ENCODE measurements around the gene SBSN.

Gene SBSN

DNA sequence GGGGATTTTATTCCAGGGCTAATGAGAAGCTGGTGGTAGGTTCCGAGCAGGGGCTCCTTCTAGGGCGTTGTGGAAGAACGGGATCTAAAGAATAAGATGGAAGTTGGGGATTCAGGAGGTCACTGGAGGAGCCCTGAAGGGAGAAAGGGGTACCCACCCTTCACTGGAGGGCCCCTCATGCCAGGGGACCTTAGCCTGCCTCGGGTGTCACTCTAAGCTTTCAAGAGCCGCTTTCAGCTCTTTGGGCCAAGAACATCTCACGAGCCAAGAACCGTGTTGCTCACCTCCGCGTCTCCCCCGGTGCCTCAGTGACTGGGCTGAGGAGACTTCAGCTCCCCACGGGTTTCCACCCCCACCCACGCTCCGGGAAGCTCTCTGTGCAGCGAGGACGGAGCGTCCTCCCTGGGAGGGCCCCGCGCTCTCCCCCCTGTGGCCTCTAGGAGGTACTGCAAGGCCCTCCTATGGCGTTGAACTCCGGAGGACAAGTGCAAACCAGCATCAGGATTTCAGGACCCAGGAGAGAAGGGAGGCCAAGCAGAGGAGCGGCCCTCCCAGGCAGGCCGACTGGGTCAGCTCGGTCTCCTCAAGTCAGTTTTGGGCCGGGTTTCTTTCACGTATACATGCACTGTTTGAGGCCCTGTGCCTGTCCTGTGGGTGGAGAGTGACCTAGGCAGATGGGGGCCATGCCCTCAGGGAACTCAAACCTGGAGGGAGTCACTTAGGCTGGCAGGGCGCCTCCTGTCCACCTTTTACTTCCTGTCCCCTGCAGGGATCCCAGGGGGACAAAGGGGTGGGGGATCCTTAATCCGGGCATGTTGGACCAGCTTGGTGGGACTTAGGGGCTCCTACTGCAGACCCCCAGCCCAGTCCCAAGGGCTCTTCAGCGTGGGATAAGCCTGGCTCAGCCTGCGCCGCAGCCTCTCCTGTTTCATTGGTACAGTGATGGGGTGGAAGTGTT lies 32.7 kb downstream of the SBSN start:
- TF ChIP-seq GATA3 (IDR thresholded peaks at IDR 0.05; ENCODE audit: low read depth, low read length) (no peak), GATA2 (IDR thresholded peaks at IDR 0.05; ENCODE audit: low read depth, low read length) (no peak)

GRCh38 chr19:35493971-35494370 lies 34.1 kb downstream of the SBSN start:
- no peak for TF ChIP-seq GATA3 (IDR thresholded peaks at IDR 0.05; ENCODE audit: low read depth, low read length)
- no peak for TF ChIP-seq GATA2 (IDR thresholded peaks at IDR 0.05; ENCODE audit: low read depth, low read length)

DNA sequence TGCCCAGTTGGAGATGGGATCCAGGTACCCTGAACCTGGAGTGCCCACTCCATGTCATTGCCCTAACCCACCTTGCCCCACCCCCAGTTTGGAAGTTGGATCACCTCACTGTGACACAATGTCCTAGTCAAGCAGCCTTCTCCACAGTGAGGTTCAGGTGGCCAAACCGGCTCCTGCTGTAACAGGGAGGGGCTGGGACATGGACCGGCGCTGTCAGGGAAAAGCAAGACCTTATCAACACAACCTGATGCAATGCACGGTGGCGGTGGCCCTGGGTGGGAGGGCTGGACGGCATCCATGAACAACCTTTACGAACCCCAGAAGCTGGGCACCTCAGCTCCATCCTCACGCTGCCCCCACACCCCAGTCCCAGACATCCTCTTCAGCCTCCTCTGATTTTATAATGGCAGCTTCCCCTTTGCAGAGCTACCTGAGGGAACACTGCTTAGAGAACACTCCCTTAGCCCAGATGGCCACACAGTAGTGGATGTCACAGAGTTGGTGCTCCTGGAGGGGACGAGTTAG lies 36.2 kb downstream of the SBSN start:
- no peak for TF ChIP-seq GATA3 (IDR thresholded peaks at IDR 0.05; ENCODE audit: low read depth, low read length)
- TF ChIP-seq GATA2 (IDR thresholded peaks at IDR 0.05; ENCODE audit: low read depth, low read length), result no peak

GRCh38 chr19:35490364-35490763 lies 37.7 kb downstream of the SBSN start, which contains the start of gene KRTDAP:
Gene KRTDAP, minus strand, starts transcription at chr19:35490464. Its CDS starts 22 bp downstream, at chr19:35490442.
- TF ChIP-seq GATA2 (IDR thresholded peaks at IDR 0.05; ENCODE audit: low read depth, low read length), result no peak
- TF ChIP-seq GATA3 (IDR thresholded peaks at IDR 0.05; ENCODE audit: low read depth, low read length), result no peak

DNA sequence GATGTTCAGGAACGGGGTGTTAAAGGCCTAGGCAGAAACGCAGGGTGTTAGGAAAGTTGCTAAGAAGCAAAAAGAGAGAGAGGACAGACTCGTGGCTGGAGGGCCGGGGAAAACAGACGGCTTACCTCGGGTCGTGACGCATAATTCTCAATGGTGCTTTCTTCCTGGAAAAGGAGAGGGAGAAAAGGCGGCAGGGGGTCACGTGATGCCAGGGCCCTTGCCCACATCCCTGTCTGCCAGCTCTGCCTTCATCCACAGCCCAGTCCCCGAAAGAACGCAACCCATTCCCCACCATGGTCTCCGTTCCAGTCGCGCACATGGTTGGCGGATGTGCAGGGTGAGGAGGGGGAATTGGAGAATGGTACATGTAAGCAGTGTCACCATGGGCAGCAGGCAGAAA lies 39.4 kb downstream of the SBSN start:
- TF ChIP-seq GATA3 (IDR thresholded peaks at IDR 0.05; ENCODE audit: low read depth, low read length) (no peak), GATA2 (IDR thresholded peaks at IDR 0.05; ENCODE audit: low read depth, low read length) (no peak)

DNA sequence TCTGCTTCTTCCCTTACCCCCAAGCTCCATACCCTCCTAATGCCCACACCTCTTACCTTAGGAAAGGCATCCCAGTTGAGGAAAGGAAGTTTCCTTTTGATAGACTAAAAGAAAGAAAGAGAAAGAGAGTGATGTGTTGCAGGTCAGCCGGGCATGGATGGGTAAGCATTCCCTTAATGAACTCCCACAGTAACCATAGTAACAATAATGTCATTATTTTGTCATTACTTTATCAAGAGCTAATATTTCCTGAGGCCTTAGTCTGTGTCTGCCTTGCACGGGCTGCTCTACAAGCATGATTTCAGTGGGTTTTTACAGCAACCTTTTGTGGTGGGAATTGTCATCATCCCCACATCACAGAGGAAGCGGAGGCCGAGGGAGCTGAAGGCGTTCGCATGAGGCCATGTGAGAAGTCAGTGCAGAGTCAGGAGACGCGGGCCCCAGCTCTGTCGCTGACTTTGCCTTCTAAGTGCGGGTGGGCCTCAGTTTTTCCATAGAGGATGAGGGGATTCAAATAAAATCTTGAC lies 40.4 kb downstream of the SBSN start:
- TF ChIP-seq GATA3 (IDR thresholded peaks at IDR 0.05; ENCODE audit: low read depth, low read length) (no peak), GATA2 (IDR thresholded peaks at IDR 0.05; ENCODE audit: low read depth, low read length) (no peak)

- TF ChIP-seq GATA3 (IDR thresholded peaks at IDR 0.05; ENCODE audit: low read depth, low read length) (no peak), GATA2 (IDR thresholded peaks at IDR 0.05; ENCODE audit: low read depth, low read length) (no peak)
Measured at GRCh38 chr19:35486268-35486708, 41.8 kb downstream of the SBSN start.

- TF ChIP-seq GATA2 (IDR thresholded peaks at IDR 0.05; ENCODE audit: low read depth, low read length) (no peak), GATA3 (IDR thresholded peaks at IDR 0.05; ENCODE audit: low read depth, low read length) (no peak)
Measured at GRCh38 chr19:35484252-35485036, 43.7 kb downstream of the SBSN start.

- no peak for TF ChIP-seq GATA2 (IDR thresholded peaks at IDR 0.05; ENCODE audit: low read depth, low read length)
- TF ChIP-seq GATA3 (IDR thresholded peaks at IDR 0.05; ENCODE audit: low read depth, low read length), result no peak
Measured at GRCh38 chr19:35483089-35483488, 45.0 kb downstream of the SBSN start.

DNA sequence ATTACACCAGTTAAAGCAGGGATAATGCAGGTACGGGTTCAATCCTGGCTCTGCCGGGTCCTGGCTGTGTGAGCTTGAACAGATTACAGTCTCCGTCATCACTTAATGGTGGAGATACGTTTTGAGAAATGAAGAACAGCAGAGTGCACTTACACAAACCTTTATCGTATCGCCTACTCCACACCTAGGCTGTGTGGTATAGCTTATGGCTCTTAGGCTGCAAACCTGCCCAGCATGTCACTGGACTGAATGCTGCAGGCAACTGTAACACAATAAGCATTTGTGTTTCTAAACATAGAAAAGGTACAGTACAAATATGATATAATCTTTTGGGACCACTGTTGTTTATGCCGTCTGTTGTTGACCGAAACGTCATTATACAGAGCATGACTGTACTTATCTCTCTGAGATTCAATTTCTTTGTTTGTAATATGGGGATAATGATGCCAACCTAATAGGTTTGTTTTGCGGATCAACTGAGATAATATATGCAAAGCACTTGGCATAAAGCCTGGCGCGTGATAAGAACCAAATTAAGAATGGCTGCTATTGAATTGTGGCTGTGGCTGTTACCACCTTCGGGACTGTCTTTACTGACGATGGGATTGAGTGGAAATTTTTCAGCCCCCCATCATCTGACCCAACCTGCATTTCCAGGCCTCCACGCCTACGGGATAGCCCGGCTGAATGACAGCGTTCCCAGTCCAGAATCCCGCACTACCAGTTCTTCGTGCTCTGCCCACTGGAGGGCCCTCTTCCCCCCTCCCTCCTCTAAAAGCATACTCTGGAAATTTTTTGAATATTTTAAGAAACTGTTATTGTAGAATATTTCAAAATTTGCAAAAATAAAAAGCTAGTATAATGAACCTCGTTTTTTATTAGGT lies 49.1 kb downstream of the SBSN start:
- TF ChIP-seq GATA3 (IDR thresholded peaks at IDR 0.05; ENCODE audit: low read depth, low read length) (no peak), GATA2 (IDR thresholded peaks at IDR 0.05; ENCODE audit: low read depth, low read length) (no peak)

GRCh38 chr19:35476149-35476548 lies 52.0 kb downstream of the SBSN start:
- TF ChIP-seq GATA2 (IDR thresholded peaks at IDR 0.05; ENCODE audit: low read depth, low read length), result no peak
- no peak for TF ChIP-seq GATA3 (IDR thresholded peaks at IDR 0.05; ENCODE audit: low read depth, low read length)

DNA sequence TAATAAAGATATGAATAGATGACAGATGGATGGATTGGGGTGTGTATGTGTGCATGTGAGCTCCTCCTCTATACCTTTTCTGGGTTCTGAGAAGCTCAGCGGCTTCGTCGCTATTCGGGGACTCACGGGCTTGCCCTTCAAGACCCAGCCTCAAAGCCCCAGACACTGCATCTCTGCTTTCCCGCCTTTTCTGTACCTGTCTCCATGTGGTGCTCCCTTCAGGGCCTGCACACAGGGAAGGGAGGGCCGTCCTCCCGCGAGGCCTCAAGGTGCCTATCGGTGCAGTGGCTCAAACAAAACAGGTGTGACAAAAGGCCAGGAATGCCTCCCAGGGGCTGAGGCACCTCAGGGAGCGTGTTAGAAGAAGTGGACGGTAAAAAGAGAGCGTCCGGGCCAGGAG lies 54.0 kb downstream of the SBSN start:
- TF ChIP-seq GATA2 (IDR thresholded peaks at IDR 0.05; ENCODE audit: low read depth, low read length) (no peak), GATA3 (IDR thresholded peaks at IDR 0.05; ENCODE audit: low read depth, low read length) (no peak)
